Middle frontal gyrus (tissue), 1 donor: ENCODE results near the gene ZFP3.
"Not testable (repeated sequence)": the region's sequence is repeated elsewhere in the genome, so short reads cannot be mapped to it uniquely, and the experiment has no call there.

Experiments used
- DNase-seq: peaks from one replicate; pipeline ENCODE4 v3.0.0-alpha.2; 2015; ENCODE audit warnings: low spot score; ENCODE audit errors: extremely low spot score

ZFP3 gene

GRCh38 chr17:5078106-5079028 is at the start of gene ZFP3:
TSS of gene ZFP3 (plus strand) at chr17:5078467. CDS start at chr17:5091505, 13,038 bp downstream.
- peak; percentile 68 for DNase-seq

- DNase-seq: not testable (repeated sequence)
These were observed 48.1 kb upstream of the ZFP3 start for GRCh38 chr17:5030168-5030567.

GRCh38 chr17:5031365-5032082 is 46.7 kb upstream of the ZFP3 start:
- peak; percentile 11 for DNase-seq

- DNase-seq: no peak
These were observed 45.4 kb upstream of the ZFP3 start for GRCh38 chr17:5032865-5033264.

GRCh38 chr17:5033352-5034015 is 44.8 kb upstream of the ZFP3 start:
- no peak for DNase-seq

- no peak for DNase-seq
These were observed 44.2 kb upstream of the ZFP3 start for GRCh38 chr17:5034063-5034462.

GRCh38 chr17:5034651-5035050 is 43.6 kb upstream of the ZFP3 start:
- no peak for DNase-seq

- DNase-seq: no peak
These were observed 43.0 kb upstream of the ZFP3 start, which contains the start of gene SLC52A1 for GRCh38 chr17:5035315-5035714. TSS of gene SLC52A1 (minus strand) at chr17:5035426. CDS start at chr17:5034606, 820 bp downstream.

GRCh38 chr17:5042157-5043022 is 35.9 kb upstream of the ZFP3 start:
- no peak for DNase-seq

GRCh38 chr17:5043524-5043923 is 34.7 kb upstream of the ZFP3 start:
- no peak for DNase-seq

- DNase-seq: no peak
These were observed 33.6 kb upstream of the ZFP3 start for GRCh38 chr17:5044630-5045029.

- no peak for DNase-seq
These were observed 32.8 kb upstream of the ZFP3 start for GRCh38 chr17:5045496-5045895.

- no peak for DNase-seq
These were observed 30.8 kb upstream of the ZFP3 start for GRCh38 chr17:5047446-5047845.

GRCh38 chr17:5049314-5049841 is 28.9 kb upstream of the ZFP3 start:
- DNase-seq: no peak

GRCh38 chr17:5050278-5050677 is 28.0 kb upstream of the ZFP3 start:
- DNase-seq: no peak

GRCh38 chr17:5055543-5055942 is 22.7 kb upstream of the ZFP3 start:
- DNase-seq: no peak

GRCh38 chr17:5065227-5065744 is 13.0 kb upstream of the ZFP3 start:
- no peak for DNase-seq

- no peak for DNase-seq
These were observed 10.0 kb upstream of the ZFP3 start for GRCh38 chr17:5068236-5068635.

GRCh38 chr17:5069724-5070123 is 8.5 kb upstream of the ZFP3 start:
- DNase-seq: no peak

GRCh38 chr17:5075472-5075871 is 2.8 kb upstream of the ZFP3 start:
- DNase-seq: not testable (repeated sequence)
